Upper lobe of right lung (tissue), 1 donor: ENCODE measurements around the gene KCTD14. TPM values are rescaled to one million over a fixed set of nuclear protein-coding genes. Genes with fewer than 3 reads are reported as not detected.

Source experiments
- ATAC-seq: fragments of 200-7000 bp; cut with Tn5 transposase; one replicate; pipeline ENCODE4 v1.9.1; 2020; ENCODE audit warnings: mild to moderate bottlenecking, moderate library complexity
- DNase-seq: peaks from one replicate; pipeline ENCODE4 v3.0.0-alpha.2; 2020
- H3K27ac ChIP-seq: fragments of 200-600 bp; one replicate; pipeline ENCODE4 v1.8.0; 2022
- H3K27me3 ChIP-seq: fragments of 200-600 bp; one replicate; pipeline ENCODE4 v1.8.0; 2022; ENCODE audit warnings: mild to moderate bottlenecking
- H3K36me3 ChIP-seq: fragments of 200-600 bp; one replicate; pipeline ENCODE4 v1.8.0; 2022
- H3K4me1 ChIP-seq: fragments of 200-600 bp; one replicate; pipeline ENCODE4 v1.8.0; 2022
- H3K4me3 ChIP-seq: fragments of 200-600 bp; one replicate; pipeline ENCODE4 v1.8.0; 2022; ENCODE audit warnings: mild to moderate bottlenecking
- H3K9me3 ChIP-seq: fragments of 200-600 bp; one replicate; pipeline ENCODE4 v1.8.0; 2022
- CTCF ChIP-seq: fragments of 200-600 bp; IDR thresholded peaks from one replicate; pipeline ENCODE4 v1.8.0; 2022; ENCODE audit warnings: antibody characterized with exemption
- intact Hi-C: fragments of 100-400 bp; cut with DNase I; formaldehyde crosslinking; loops from one replicate; pipeline ENCODE4 v1.11.0; 2022
- total RNA-seq: library from RNA; stranded (reverse); fragmentation: NEBNext Ultra II Directional; extraction: Animal tissue kit (Norgen Biotek cat#: 25700); gene quantifications from one replicate; pipeline ENCODE4 v1.2.1, GENCODE V29; 2021
- donor health status: DM: no; HTN: yes; CAD: no; lungs with severe emphysema.

Gene KCTD14
- total RNA-seq, 1 donor from 2014 or later = 13.6 TPM

- no peaks in the 10 kb centered on the region for H3K27me3 ChIP-seq
- no peak overlapping the region for H3K27ac ChIP-seq
- H3K4me1 ChIP-seq = no peaks in the 10 kb centered on the region
- no peak overlapping the region for H3K4me3 ChIP-seq
- H3K36me3 ChIP-seq = peaks cover 15% of the 10 kb centered on the region
- ATAC-seq (no peak), DNase-seq (no peak)
- H3K9me3 ChIP-seq = no peaks in the 10 kb centered on the region
- intact Hi-C loops = no loop called here
- TF ChIP-seq CTCF = no peak
These were observed 56.0 kb downstream of the KCTD14 start for GRCh38 chr11:77967121-77967520.

- no peak for TF ChIP-seq CTCF
- intact Hi-C loops = no loop called here
- H3K4me3 ChIP-seq = no peak overlapping the region
- H3K4me1 ChIP-seq = no peaks in the 10 kb centered on the region
- no peaks in the 10 kb centered on the region for H3K9me3 ChIP-seq
- H3K36me3 ChIP-seq = peaks cover 15% of the 10 kb centered on the region
- DNase-seq = no peak
- no peak overlapping the region for H3K27ac ChIP-seq
- no peak for ATAC-seq
- no peaks in the 10 kb centered on the region for H3K27me3 ChIP-seq
These were observed 56.7 kb downstream of the KCTD14 start for GRCh38 chr11:77966338-77966737.

Other genes with a start within 250 kb of the KCTD14 start
- gene RSF1, start 202.6 kb downstream of the KCTD14 start, total RNA-seq = 62.5 TPM
- 27.3 TPM for gene AAMDC, start 202.1 kb downstream of the KCTD14 start, total RNA-seq
- gene INTS4, start 28.6 kb downstream of the KCTD14 start, total RNA-seq = 35.9 TPM
- not detected for gene THRSP, start 40.6 kb upstream of the KCTD14 start, total RNA-seq
- 140 TPM for gene NDUFC2, start 56.6 kb upstream of the KCTD14 start, total RNA-seq
- gene ALG8, start 116.3 kb upstream of the KCTD14 start, total RNA-seq = 31.5 TPM
- gene KCTD21, start 165.3 kb upstream of the KCTD14 start, total RNA-seq = 10.9 TPM
- 7.1 TPM for gene USP35, start 165.6 kb upstream of the KCTD14 start, total RNA-seq